Activated CD4-positive, alpha-beta T cell treated with anti-CD3 and anti-CD28 coated beads, Interleukin-2, amount 50 U/mL, for 1 hour (primary cell): ENCODE results near the gene LDLRAP1.

ENCODE experiments used
- DNase-seq: peaks from one replicate; pipeline ENCODE4 v3.0.0-alpha.2; 2020

The LDLRAP1 gene

GRCh38 chr1:25543425-25544242 is at the start of gene LDLRAP1:
LDLRAP1 (plus strand) TSS chr1:25543606; CDS start chr1:25543699, 93 bp downstream.
- peak; percentile 48 for DNase-seq

- no peak for DNase-seq
Measured at GRCh38 chr1:25494952-25495351, 48.5 kb upstream of the LDLRAP1 start.

GRCh38 chr1:25500694-25501093 is 42.7 kb upstream of the LDLRAP1 start:
- no peak for DNase-seq

GRCh38 chr1:25501235-25502058 is 42.0 kb upstream of the LDLRAP1 start:
- DNase-seq: no peak

GRCh38 chr1:25502957-25503356 is 40.4 kb upstream of the LDLRAP1 start:
- no peak for DNase-seq

- peak; percentile 77 for DNase-seq
Measured at GRCh38 chr1:25503551-25504426, 39.6 kb upstream of the LDLRAP1 start.

- DNase-seq: no peak
Measured at GRCh38 chr1:25504706-25505595, 38.5 kb upstream of the LDLRAP1 start.

GRCh38 chr1:25505656-25506385 is 37.6 kb upstream of the LDLRAP1 start:
- no peak for DNase-seq

GRCh38 chr1:25506566-25507463 is 36.6 kb upstream of the LDLRAP1 start:
- peak; percentile 27 for DNase-seq

- no peak for DNase-seq
Measured at GRCh38 chr1:25513666-25514065, 29.7 kb upstream of the LDLRAP1 start.

GRCh38 chr1:25515033-25515432 is 28.4 kb upstream of the LDLRAP1 start:
- no peak for DNase-seq

- no peak for DNase-seq
Measured at GRCh38 chr1:25516686-25517085, 26.7 kb upstream of the LDLRAP1 start.

GRCh38 chr1:25517476-25518394 is 25.7 kb upstream of the LDLRAP1 start:
- DNase-seq: no peak

GRCh38 chr1:25519624-25520023 is 23.8 kb upstream of the LDLRAP1 start:
- no peak for DNase-seq

GRCh38 chr1:25520446-25521061 is 22.9 kb upstream of the LDLRAP1 start:
- DNase-seq: peak; percentile 75

- no peak for DNase-seq
Measured at GRCh38 chr1:25522031-25522655, 21.3 kb upstream of the LDLRAP1 start.

GRCh38 chr1:25523542-25523941 is 19.9 kb upstream of the LDLRAP1 start:
- DNase-seq: no peak
